Hepatocyte (in vitro differentiated cells): ENCODE data around the gene OSBPL5. TPM values are rescaled to one million over a fixed set of nuclear protein-coding genes. Genes with fewer than 3 reads are reported as not detected.

Experiments used
- DNase-seq: peaks from one replicate; pipeline ENCODE4 v3.0.0-alpha.2; 2016; ENCODE audit warnings: low spot score
- H2AFZ ChIP-seq: fragments of 200-600 bp; sonication (generic); 2 replicates; pipeline ENCODE4 v1.6.0; 2016; ENCODE audit warnings: antibody characterized with exemption, mild to moderate bottlenecking
- H3K27ac ChIP-seq: fragments of 200-600 bp; sonication (generic); 2 replicates; pipeline ENCODE4 v1.5.1; 2016; ENCODE audit warnings: mild to moderate bottlenecking
- H3K27me3 ChIP-seq: fragments of 200-600 bp; sonication (generic); 2 replicates; pipeline ENCODE4 v1.6.1; 2016
- H3K36me3 ChIP-seq: fragments of 200-600 bp; sonication (generic); replicated peaks from 2 replicates; pipeline ENCODE4 v1.5.1; 2016; ENCODE audit warnings: low read depth; ENCODE audit not compliant: insufficient read depth
- H3K4me1 ChIP-seq: fragments of 200-600 bp; sonication (generic); 2 replicates; pipeline ENCODE4 v1.5.1; 2016; ENCODE audit warnings: mild to moderate bottlenecking, moderate library complexity; ENCODE audit not compliant: insufficient read depth
- H3K4me2 ChIP-seq: fragments of 200-600 bp; sonication (generic); 2 replicates; pipeline ENCODE4 v1.6.0; 2016
- H3K4me3 ChIP-seq: fragments of 200-600 bp; sonication (generic); 2 replicates; pipeline ENCODE4 v1.5.1; 2016; ENCODE audit warnings: mild to moderate bottlenecking
- H3K79me2 ChIP-seq: fragments of 200-600 bp; sonication (generic); 2 replicates; pipeline ENCODE4 v1.6.0; 2017; ENCODE audit warnings: mild to moderate bottlenecking
- H3K9me2 ChIP-seq: fragments of 200-600 bp; sonication (generic); replicated peaks from 2 replicates; pipeline ENCODE4 v1.6.0; 2017; ENCODE audit warnings: mild to moderate bottlenecking; ENCODE audit not compliant: insufficient read depth
- H3K9me3 ChIP-seq: fragments of 200-600 bp; sonication (generic); 2 replicates; pipeline ENCODE4 v1.5.1; 2016; ENCODE audit warnings: low read depth, mild to moderate bottlenecking
- H4K20me1 ChIP-seq: fragments of 200-600 bp; sonication (generic); 2 replicates; pipeline ENCODE4 v1.6.0; 2016; ENCODE audit warnings: mild to moderate bottlenecking; ENCODE audit not compliant: insufficient read depth, poor library complexity, severe bottlenecking
- EZH2 ChIP-seq: fragments of 200-600 bp; sonication (generic); IDR thresholded peaks from 2 replicates; pipeline ENCODE4 v1.6.1; 2016; ENCODE audit warnings: antibody characterized with exemption, mild to moderate bottlenecking, borderline replicate concordance
- EZH2phosphoT487 ChIP-seq: fragments of 200-600 bp; sonication (generic); IDR thresholded peaks from one replicate; pipeline ENCODE4 v1.6.1; 2018; ENCODE audit warnings: antibody characterized with exemption, mild to moderate bottlenecking, low read depth, moderate library complexity; ENCODE audit not compliant: unreplicated experiment, severe bottlenecking
- WGBS: methylation state at CpG from one replicate; pipeline ENCODE4 v1.1.6; 2016; ENCODE audit warnings: low lambda C conversion rate; ENCODE audit errors: missing lambda C conversion rate; 5-methylcytosine and 5-hydroxymethylcytosine counted together
- polyA plus RNA-seq: library from polyadenylated mRNA; unstranded; fragments of >200 nt; fragmentation: Nextera tagmentation; extraction: Ambion mirVana; gene quantifications from 2 replicates; pipeline ENCODE4 v1.2.1, GENCODE V29; 2016
- total RNA-seq: library from RNA; depleted of rRNA; stranded (reverse); fragments of >200 nt; gene quantifications from 2 replicates; pipeline ENCODE4 v1.2.3, GENCODE V29; 2014
- TF ChIP-seq, protein P1 (sequence below): fragments of 200-600 bp; sonication (generic); IDR thresholded peaks from 2 replicates; pipeline ENCODE4 v1.5.1; 2016; ENCODE audit warnings: antibody characterized with exemption, mild to moderate bottlenecking; ENCODE audit not compliant: poor library complexity

OSBPL5 gene
- total and polyA plus RNA-seq, 2 experiments from 2014 or later: 9.0 to 12.5 TPM

DNA sequence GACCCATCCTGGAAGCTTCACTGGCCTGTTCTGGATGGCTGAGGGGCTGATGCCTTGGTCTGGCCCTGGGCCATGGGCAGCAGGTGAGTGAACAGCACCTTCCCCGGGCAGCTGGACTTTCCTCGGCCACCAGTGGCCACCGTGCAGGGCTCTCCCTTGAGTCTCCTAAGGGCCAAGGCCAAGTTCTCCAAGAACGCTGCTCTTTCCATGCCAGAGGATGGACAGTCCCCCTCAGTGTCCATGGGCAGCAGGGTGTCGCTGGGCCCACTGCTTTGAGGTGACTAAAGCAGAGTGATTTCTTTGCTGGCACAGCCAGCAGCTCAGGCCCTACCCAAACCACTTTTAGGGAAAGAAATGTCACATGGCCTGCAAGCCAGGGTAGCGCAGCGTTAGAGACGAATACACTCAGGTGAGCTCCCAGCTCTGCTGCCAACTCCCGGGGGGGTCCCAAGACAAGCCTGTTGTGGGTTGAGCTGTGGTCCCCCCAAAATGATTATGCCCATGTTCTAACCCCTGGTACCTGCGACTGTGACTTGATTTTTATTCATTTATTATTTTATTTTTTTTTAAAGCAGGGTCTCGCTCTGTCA is 104.6 kb downstream of the OSBPL5 start:
- Histone ChIP-seq H3K9me2 (no peaks in the 10 kb centered on the region), H3K9me3 (no peaks in the 10 kb centered on the region), H3K27me3 (no peaks in the 10 kb centered on the region), H3K79me2 (peaks cover 16% of the 10 kb centered on the region), H3K4me3 (no peak overlapping the region), H2AFZ (no peak overlapping the region), H4K20me1 (peaks cover 2% of the 10 kb centered on the region), H3K4me1 (peaks cover 10% of the 10 kb centered on the region), H3K27ac (no peak overlapping the region), H3K4me2 (no peak overlapping the region), H3K36me3 (no peaks in the 10 kb centered on the region)
- TF ChIP-seq EZH2phosphoT487 (no peak), EZH2 (no peak)
- TF ChIP-seq, protein P1, sequence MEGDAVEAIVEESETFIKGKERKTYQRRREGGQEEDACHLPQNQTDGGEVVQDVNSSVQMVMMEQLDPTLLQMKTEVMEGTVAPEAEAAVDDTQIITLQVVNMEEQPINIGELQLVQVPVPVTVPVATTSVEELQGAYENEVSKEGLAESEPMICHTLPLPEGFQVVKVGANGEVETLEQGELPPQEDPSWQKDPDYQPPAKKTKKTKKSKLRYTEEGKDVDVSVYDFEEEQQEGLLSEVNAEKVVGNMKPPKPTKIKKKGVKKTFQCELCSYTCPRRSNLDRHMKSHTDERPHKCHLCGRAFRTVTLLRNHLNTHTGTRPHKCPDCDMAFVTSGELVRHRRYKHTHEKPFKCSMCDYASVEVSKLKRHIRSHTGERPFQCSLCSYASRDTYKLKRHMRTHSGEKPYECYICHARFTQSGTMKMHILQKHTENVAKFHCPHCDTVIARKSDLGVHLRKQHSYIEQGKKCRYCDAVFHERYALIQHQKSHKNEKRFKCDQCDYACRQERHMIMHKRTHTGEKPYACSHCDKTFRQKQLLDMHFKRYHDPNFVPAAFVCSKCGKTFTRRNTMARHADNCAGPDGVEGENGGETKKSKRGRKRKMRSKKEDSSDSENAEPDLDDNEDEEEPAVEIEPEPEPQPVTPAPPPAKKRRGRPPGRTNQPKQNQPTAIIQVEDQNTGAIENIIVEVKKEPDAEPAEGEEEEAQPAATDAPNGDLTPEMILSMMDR: no peak
- no peak for DNase-seq
- 90% methylated on average over 11 of the region's 11 CpGs for WGBS

- peaks cover 9% of the 10 kb centered on the region for H4K20me1 ChIP-seq
- peaks cover 31% of the 10 kb centered on the region for H3K79me2 ChIP-seq
- 74% methylated on average over 13 of the region's 13 CpGs for WGBS
- no peaks in the 10 kb centered on the region for H3K9me2 ChIP-seq
- H3K4me2 ChIP-seq: no peak overlapping the region
- no peaks in the 10 kb centered on the region for H3K9me3 ChIP-seq
- H3K4me3 ChIP-seq: no peak overlapping the region
- no peak overlapping the region for H3K27ac ChIP-seq
- TF ChIP-seq EZH2: no peak
- DNase-seq: peak; percentile 63
- no peaks in the 10 kb centered on the region for H3K36me3 ChIP-seq
- no peaks in the 10 kb centered on the region for H3K27me3 ChIP-seq
- H3K4me1 ChIP-seq: peaks cover 10% of the 10 kb centered on the region
- no peak overlapping the region for H2AFZ ChIP-seq
These were observed 106.1 kb downstream of the OSBPL5 start for GRCh38 chr11:3058753-3059664.

DNA sequence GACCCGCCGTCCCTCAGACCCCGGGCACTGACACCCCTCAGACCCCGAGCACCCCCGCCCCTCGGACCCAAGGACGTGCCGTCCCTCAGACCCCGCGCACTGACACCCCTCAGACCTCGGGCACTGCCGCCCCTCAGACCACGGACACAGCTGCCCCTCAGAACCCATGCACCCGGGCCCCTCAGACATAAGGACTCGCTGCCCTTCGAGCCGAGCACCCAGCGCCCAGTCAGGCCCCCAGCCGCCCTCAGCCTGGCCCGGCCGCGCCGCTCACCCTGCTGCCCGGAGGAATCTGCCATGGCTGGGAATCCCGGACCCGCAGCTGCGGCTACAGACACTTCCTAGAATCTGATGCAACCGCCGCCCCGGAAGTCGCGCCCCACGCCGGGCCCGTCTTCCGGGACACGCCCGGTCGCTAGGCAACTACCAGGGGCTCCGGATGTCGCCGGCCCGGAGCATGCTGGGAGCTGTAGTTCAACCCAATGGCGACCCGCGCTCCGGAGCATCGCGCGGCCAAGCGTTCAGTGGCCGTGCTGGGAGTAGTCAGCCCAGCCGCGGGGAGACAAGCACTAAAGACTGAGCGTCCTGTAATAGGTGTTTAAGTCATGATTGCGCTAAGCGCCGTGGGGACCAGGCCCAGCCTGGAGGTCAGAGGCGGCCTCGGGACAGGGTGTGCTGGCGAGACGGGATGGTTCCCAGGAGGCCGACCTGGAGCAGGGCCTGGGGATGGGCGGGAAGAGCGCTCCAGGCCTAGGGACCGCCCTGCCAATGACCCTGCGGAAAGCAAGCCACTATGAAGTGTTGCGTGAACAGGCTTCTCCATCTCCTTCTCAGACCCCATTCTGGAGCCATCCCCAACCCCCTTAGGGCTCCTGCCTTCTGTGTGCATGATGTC is 107.8 kb downstream of the OSBPL5 start, which contains the start of gene CARS1:
Gene CARS1 (minus strand): TSS at position 355 of the 895 bp plus-strand sequence. CDS start 56 bp downstream, at position 299.
- Histone ChIP-seq H3K27me3 (no peaks in the 10 kb centered on the region), H3K4me1 (peaks cover 10% of the 10 kb centered on the region), H3K79me2 (peaks cover 48% of the 10 kb centered on the region), H3K36me3 (no peaks in the 10 kb centered on the region), H3K4me2 (peak within 1 kb of the TSS; percentile 97), H3K27ac (peak within 1 kb of the TSS; percentile 79), H3K9me2 (no peaks in the 10 kb centered on the region), H4K20me1 (peaks cover 24% of the 10 kb centered on the region), H2AFZ (peak within 1 kb of the TSS; percentile 96), H3K4me3 (peak within 1 kb of the TSS; percentile 80), H3K9me3 (no peaks in the 10 kb centered on the region)
- peak; percentile 97 for DNase-seq
- TF ChIP-seq, protein P1: no peak
- no peak for TF ChIP-seq EZH2phosphoT487
- TF ChIP-seq EZH2: no peak
- 1% methylated on average over 58 of the region's 68 CpGs for WGBS
